VCaP (cell line): ENCODE data around the gene KEAP1.

ENCODE experiments used
- H3K27ac ChIP-seq: fragments of 450-650 bp; 2 replicates; pipeline ENCODE4 v1.5.1; 2017
- CTCF ChIP-seq: fragments of 450-650 bp; conservative IDR thresholded peaks from 2 replicates; pipeline ENCODE4 v1.5.1; 2017; ENCODE audit warnings: mild to moderate bottlenecking, moderate library complexity

KEAP1 gene

GRCh38 chr19:10452726-10453618 lies 50.2 kb downstream of the KEAP1 start:
- TF ChIP-seq CTCF = no peak
- no peak overlapping the region for H3K27ac ChIP-seq

- no peak overlapping the region for H3K27ac ChIP-seq
- TF ChIP-seq CTCF = no peak
These were observed 52.1 kb downstream of the KEAP1 start for GRCh38 chr19:10450853-10451609.

GRCh38 chr19:10450191-10450852 lies 52.8 kb downstream of the KEAP1 start:
- TF ChIP-seq CTCF = no peak
- H3K27ac ChIP-seq = no peak overlapping the region

GRCh38 chr19:10449037-10449436 lies 54.1 kb downstream of the KEAP1 start:
- TF ChIP-seq CTCF = no peak

GRCh38 chr19:10442698-10443097 lies 60.5 kb downstream of the KEAP1 start:
- no peak for TF ChIP-seq CTCF
- no peak overlapping the region for H3K27ac ChIP-seq

More at GRCh38 chr19:10449037-10449436, 54.1 kb downstream of the KEAP1 start:
- no peak overlapping the region for H3K27ac ChIP-seq

- TF ChIP-seq CTCF = no peak
- no peak overlapping the region for H3K27ac ChIP-seq
These were observed 63.6 kb downstream of the KEAP1 start for GRCh38 chr19:10439588-10439987.
